Measurements from ENCODE around the gene IL1RAPL1. TPM values are rescaled to one million over a fixed set of nuclear protein-coding genes. Genes with fewer than 3 reads are reported as not detected.

IL1RAPL1 gene
- total and polyA plus RNA-seq, 9 of the 15 experiments (the other 6 are each of a cell fraction or from before 2014, with no cell fraction given), result 0.04 to 0.07 (median 0.04) TPM; not detected in 6

- intact Hi-C loops (cut with micrococcal nuclease), result no loop called here
- H3K27ac ChIP-seq (ENCODE audit: extremely low read depth, low read depth, low read length), result no peak overlapping the region
- no peak overlapping the region for H3K4me2 ChIP-seq (ENCODE audit: insufficient read depth, low read length)
- H3K9me1 ChIP-seq (ENCODE audit: control insufficient read depth, insufficient read depth, low read length), result no peaks in the 10 kb centered on the region
- no peaks in the 10 kb centered on the region for H3K4me1 ChIP-seq (replicated peaks in 1 of 2; ENCODE audit: control insufficient read depth in 2 of 2, insufficient read depth in 2 of 2, low read length in 2 of 2)
- H3K4me3 ChIP-seq, result no peak overlapping the region
- H3K9me3 ChIP-seq (replicated peaks; ENCODE audit: control insufficient read depth, insufficient read depth, low read depth, low read length), result no peaks in the 10 kb centered on the region
- in situ Hi-C loops (cut with MboI), result no loop called here
- TF ChIP-seq SAFB2 (IDR thresholded peaks at IDR 0.05; ENCODE audit: borderline replicate concordance, low read depth, low read length, severe bottlenecking), result no peak
- no peak for TF ChIP-seq KDM2B (CRISPR knock-in tag; IDR thresholded peaks at IDR 0.05)
- TF ChIP-seq PKNOX1 (IDR thresholded peaks at IDR 0.05), result no peak
- TF ChIP-seq KLF1 (tag; IDR thresholded peaks at IDR 0.05), result no peak
- no peak for TF ChIP-seq ZNF583 (CRISPR knock-in tag; IDR thresholded peaks at IDR 0.05)
- no peak for TF ChIP-seq PTRF (tag; IDR thresholded peaks at IDR 0.05)
- no peak for TF ChIP-seq ZBED1 (IDR thresholded peaks at IDR 0.05)
- TF ChIP-seq CREB5 (CRISPR knock-in tag; IDR thresholded peaks at IDR 0.05), result no peak
- TF ChIP-seq ZFPM2 (CRISPR knock-in tag; IDR thresholded peaks at IDR 0.05), result no peak
- 0% methylated on average over 3 of the region's 3 CpGs for WGBS (ENCODE audit: insufficient coverage, low coverage, missing lambda C conversion rate)
- H4K20me1 ChIP-seq (replicated peaks; ENCODE audit: control insufficient read depth, insufficient read depth, low read length), result no peaks in the 10 kb centered on the region
- ChIA-PET POLR2A (no interaction called here), CTCF (ENCODE audit: low intra/inter-chr PET ratio) (no interaction called here)
- no peak for ATAC-seq
- no peak overlapping the region for H3K9ac ChIP-seq (ENCODE audit: insufficient read depth in 1 of 2, low read depth in 2 of 2, low read length in 2 of 2)
- no peak for DNase-seq (ENCODE audit: extremely low read depth in 1 of 4, low spot score in 3 of 4)
- H2AFZ ChIP-seq (ENCODE audit: low read depth, low read length), result no peak overlapping the region
- no peaks in the 10 kb centered on the region for H3K27me3 ChIP-seq (ENCODE audit: control insufficient read depth in 2 of 2, insufficient read depth in 2 of 2, low read length in 2 of 2)
- BruUV-seq (replicated peaks), result no TSS peak
- no peaks in the 10 kb centered on the region for H3K79me2 ChIP-seq (ENCODE audit: control insufficient read depth, insufficient read depth, low read length)
- FAIRE-seq, result no peak
- H3K36me3 ChIP-seq (ENCODE audit: control insufficient read depth, insufficient read depth, low read length), result no peaks in the 10 kb centered on the region
Measured at GRCh38 chrX:29561417-29561816, 974.2 kb downstream of the IL1RAPL1 start.

Measured in K562 (cell line).